ENCODE measurements around the gene VRK2.

The VRK2 gene

DNA sequence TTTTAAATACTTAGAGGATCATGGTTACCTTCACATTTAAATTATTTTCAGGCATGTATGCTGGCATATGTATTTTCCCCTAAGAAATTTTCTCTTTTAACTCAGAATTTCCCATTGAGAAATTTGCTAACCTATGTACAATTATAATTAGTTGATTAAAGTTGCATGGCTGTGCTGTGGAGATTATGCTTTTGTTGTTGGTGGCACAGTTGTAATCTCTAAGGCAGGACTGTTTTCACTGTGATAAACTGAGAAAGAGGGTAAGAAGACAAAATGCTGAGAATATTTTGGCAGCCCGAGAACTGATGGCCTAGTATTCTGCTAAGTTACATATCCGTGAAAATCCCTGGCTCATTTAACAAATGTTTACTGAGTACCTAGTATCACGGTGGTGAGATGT, 1.4 kb downstream of the VRK2 start:
- ChIA-PET CTCF (no interaction called here), POLR2A (no interaction called here)
- no peak for DNase-seq (ENCODE audit: extremely low spot score)
- TF ChIP-seq, protein P1, sequence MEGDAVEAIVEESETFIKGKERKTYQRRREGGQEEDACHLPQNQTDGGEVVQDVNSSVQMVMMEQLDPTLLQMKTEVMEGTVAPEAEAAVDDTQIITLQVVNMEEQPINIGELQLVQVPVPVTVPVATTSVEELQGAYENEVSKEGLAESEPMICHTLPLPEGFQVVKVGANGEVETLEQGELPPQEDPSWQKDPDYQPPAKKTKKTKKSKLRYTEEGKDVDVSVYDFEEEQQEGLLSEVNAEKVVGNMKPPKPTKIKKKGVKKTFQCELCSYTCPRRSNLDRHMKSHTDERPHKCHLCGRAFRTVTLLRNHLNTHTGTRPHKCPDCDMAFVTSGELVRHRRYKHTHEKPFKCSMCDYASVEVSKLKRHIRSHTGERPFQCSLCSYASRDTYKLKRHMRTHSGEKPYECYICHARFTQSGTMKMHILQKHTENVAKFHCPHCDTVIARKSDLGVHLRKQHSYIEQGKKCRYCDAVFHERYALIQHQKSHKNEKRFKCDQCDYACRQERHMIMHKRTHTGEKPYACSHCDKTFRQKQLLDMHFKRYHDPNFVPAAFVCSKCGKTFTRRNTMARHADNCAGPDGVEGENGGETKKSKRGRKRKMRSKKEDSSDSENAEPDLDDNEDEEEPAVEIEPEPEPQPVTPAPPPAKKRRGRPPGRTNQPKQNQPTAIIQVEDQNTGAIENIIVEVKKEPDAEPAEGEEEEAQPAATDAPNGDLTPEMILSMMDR (IDR thresholded peaks at IDR 0.05; ENCODE audit: control extremely low read depth, extremely low read depth, low read depth, missing control alignments): no peak

DNA sequence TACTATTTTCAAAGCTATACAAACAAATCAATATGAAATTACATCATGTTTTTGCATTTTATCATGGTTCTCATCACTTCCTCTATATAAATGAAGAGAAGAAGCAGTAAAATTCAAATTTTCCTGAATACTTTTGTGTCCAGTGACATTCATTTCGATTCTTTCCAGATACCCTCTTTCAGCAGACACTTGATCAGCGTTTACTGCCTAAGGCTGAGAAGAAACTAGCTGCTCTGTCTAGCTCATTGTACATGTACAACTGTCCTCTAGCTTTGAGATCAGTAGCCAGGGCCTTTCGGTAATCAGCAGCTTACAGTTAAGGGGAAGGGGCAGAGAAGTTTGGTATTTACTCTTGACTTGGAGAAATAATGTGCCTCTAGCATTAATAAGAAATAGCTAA, 4.8 kb downstream of the VRK2 start:
- TF ChIP-seq, protein P1 (IDR thresholded peaks at IDR 0.05; ENCODE audit: control extremely low read depth, extremely low read depth, low read depth, missing control alignments): no peak
- no peak for DNase-seq (ENCODE audit: extremely low spot score)
- POLR2A ChIA-PET: no interaction called here
- CTCF ChIA-PET: interaction anchor here (0.9 to 2.0 kb wide), 3 partner anchors 26 to 146 kb away, joined by 3 to 6 read pairs (median 4); no protein-coding TSS in a partner anchor

DNA sequence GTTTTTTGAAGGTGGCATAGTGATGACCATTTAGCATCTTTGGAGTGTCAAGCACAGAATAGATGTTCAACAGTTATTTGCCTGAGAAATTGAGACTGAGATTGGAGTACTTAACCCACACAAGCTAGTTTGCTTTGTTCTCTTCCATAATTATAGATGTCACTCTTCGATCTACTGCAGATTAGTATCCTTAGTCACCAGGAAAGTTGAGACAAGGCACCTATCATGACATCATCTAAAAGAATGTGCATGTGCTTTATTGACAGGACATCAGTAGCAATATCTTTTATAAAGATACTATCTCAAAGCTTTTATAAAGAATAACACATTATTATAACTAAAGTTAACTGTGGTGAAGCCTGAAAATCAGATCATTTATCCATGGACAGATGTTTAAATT, 6.4 kb downstream of the VRK2 start:
- TF ChIP-seq, protein P1 (IDR thresholded peaks at IDR 0.05; ENCODE audit: control extremely low read depth, extremely low read depth, low read depth, missing control alignments): no peak
- DNase-seq (ENCODE audit: extremely low spot score): no peak
- POLR2A ChIA-PET: no interaction called here
- CTCF ChIA-PET: interaction anchor here (1.1 to 1.9 kb wide), 4 partner anchors 9 to 46 kb away, joined by 3 to 4 read pairs (median 3); no protein-coding TSS in a partner anchor

DNA sequence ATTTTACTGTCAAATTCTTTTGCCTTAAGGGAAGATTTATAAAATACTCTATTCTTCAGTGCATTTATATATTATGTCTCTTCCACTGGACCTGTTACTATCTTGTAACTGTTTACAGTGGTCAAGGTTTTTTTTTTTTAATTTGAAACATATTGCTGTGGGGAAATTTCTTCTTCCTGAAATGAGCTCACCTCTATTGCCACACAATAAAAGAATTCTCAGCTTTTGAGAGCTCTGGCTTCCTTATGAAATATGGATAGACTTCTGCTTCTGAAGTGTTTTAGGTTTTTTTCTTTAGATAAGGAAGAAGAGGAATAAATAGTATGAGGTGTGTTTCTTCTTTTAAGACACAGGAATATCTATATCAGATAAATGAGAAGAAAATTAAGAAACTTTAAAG, 7.7 kb downstream of the VRK2 start:
- no peak for DNase-seq (ENCODE audit: extremely low spot score)
- ChIA-PET CTCF (interaction anchor here (1.1 to 1.4 kb wide), 2 partner anchors 9 to 31 kb away, joined by 3 read pairs; no protein-coding TSS in a partner anchor), POLR2A (interaction anchor here (0.6 kb wide), 1 partner anchor 168 kb away, joined by 4 read pairs; no protein-coding TSS in a partner anchor)
- TF ChIP-seq, protein P1 (IDR thresholded peaks at IDR 0.05; ENCODE audit: control extremely low read depth, extremely low read depth, low read depth, missing control alignments): no peak

DNA sequence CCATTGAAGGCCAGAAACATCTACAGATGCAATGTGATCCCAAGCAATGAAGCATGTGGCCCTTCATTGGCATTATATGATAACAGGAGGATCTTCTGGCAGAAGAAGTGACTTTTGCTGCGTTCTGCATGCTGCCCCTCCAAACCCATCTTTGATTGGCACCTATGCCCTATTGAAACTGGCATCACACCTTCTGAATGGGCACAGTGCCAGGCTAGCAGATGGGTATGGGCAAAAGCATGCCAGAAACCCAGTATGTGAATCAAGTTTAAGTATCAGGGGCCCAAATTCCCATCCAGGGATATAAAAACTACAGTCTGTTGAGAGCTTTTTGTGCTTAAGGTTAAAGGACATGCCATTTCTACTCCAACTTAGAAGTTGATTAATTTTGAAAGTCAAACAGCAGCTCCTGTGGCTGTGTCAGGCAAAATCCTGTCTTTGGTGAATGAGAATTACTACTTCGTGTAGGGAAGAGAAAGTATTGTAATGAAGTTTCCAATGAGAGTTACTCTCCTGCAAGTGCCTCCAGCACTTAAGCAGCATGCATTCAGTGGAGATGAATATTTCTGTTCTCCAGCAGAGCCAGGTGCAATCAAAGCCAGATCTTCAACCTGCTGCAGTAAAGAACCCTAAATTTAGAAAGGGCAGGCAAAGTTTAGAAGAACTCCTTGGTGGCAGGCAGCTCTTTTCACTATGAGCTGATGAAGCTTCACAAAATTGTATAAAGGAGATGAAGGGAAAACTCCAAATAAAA, 8.6 kb downstream of the VRK2 start:
- no peak for DNase-seq (ENCODE audit: extremely low spot score)
- TF ChIP-seq, protein P1 (IDR thresholded peaks at IDR 0.05; ENCODE audit: control extremely low read depth, extremely low read depth, low read depth, missing control alignments): no peak
- ChIA-PET POLR2A (no interaction called here), CTCF (interaction anchor here (0.9 to 1.5 kb wide), 4 partner anchors 8 to 27 kb away, joined by 3 to 5 read pairs (median 3); no protein-coding TSS in a partner anchor)

DNA sequence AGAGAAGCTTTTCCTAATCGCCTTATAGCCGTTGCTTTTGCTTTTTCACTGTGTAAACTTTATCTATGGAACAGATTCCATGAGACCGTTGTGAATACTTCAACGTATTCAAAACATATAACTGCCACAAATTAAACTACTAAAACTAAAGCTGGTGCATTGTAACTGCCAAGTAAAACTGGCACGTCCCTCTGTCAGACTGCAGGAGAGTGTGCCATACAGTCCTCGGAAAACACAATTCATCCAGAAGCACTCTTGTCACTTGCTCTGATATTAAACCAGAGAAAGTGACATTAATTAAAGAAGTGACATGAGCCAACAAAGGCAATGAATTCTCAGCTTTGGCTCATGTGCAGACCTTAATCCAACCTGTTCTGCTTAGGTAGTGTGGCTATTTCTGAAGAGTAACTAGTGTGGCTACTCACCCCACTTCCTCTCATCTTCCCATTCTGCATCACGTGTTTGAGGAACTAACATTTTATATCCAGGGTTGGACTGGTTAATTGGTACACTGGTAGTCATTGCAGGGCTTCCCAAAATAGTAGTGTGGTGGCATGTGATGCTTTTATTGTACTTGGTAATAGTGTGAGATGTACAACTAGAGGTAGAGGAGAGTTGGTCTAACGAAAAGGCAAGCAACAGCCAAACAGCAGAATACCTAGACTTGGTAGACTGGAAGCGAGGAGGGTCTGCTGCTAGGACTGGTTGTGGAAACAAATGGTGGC, 9.7 kb downstream of the VRK2 start:
- ChIA-PET CTCF (interaction anchor here (0.9 to 1.5 kb wide), 2 partner anchors 10 to 20 kb away, joined by 3 to 5 read pairs; no protein-coding TSS in a partner anchor), POLR2A (no interaction called here)

More for the DNA sequence above, 9.7 kb downstream of the VRK2 start:
- TF ChIP-seq, protein P1 (IDR thresholded peaks at IDR 0.05; ENCODE audit: control extremely low read depth, extremely low read depth, low read depth, missing control alignments): no peak
- DNase-seq (ENCODE audit: extremely low spot score): no peak

Measured in GM10248 (cell line).